Measurements from ENCODE around the gene PSTPIP1. TPM values are rescaled to one million over a fixed set of nuclear protein-coding genes. Genes with fewer than 3 reads are reported as not detected.

Gene PSTPIP1
- polyA plus RNA-seq, 1 donor: 2.7 TPM

DNA sequence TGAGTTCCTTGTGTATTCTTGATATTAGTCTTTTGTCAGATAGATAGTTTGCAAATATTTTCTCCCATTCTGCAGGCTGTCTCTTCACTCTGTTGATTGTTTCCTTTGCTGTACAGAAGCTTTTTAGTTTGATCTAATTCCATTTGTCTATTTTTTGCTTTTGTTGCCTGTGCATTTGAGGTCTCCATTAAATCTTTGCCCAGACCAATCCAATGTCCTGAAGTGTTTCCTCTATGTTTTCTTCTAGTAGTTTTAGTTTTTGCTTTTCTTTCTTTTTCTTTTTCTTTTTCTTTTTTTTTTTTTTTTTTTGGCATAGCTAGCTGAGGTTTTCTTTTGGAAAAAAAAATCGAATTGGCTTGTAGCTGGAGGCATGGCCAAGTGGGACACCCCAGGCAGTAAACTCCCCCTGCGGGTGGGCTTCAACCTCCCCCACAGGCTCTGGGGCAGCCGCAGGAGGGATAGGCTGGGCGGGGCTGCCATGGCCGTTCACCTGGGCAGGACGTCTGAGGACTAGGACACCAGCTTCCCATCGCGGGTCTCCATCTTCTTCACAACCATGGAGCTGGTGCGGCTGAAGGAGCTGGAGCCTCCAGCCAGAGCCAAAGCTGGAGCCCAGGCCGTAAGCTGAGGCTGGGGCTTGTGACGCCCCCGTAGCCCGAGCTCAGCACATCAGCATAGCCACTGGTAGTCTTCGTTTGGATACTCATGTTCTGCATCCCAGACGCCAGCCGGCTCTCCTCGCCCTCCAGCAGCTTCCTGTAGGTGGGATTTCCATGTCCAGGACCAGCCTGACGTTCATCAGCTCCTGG lies 16.2 kb upstream of the PSTPIP1 start:
- DNase-seq (ENCODE audit: low read depth): no peak

GRCh38 chr15:76979331-76979925 lies 15.5 kb upstream of the PSTPIP1 start:
- no peak for DNase-seq (ENCODE audit: low read depth)

- DNase-seq (ENCODE audit: low read depth): no peak
Measured at GRCh38 chr15:76979996-76980520, 14.9 kb upstream of the PSTPIP1 start.

DNA sequence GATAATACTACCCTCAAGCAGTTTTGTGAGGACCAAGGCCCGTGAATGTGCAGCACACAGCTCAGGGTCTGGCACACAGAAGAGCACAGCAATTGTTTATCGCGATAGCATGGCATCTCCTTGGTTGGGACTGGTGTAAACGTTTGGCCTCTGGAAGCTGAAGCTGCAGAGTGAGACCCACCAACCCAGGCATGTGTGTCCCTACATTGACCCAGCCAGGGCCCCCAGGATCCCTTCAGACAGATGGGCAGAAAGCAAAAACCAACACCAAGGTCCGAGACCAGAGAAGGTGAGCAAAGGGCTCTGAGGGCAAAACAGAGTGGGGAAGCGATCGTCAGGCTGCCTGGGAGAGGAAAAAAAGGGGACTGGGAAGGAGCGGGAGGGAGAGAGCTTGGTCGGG lies 12.6 kb upstream of the PSTPIP1 start:
- DNase-seq (ENCODE audit: low read depth): no peak

DNA sequence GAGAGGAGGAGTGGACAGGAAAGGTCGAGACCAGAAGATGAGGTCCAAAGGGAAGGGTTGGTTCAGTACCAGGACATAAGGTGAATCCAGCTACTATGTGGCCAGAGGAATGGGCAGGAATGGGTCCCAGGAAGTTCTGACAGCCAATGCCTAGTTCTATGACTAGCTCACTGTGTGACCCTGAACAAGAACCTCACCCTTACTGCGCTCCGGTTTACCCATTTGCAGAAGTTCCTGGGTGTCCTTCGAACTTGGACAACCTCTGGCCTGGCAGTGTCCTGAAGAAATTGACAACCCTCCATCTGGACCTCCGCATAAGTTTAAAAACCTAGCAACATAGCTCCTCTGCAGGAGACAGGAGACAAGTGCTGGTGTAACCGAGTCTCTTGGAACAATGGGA lies 12.2 kb upstream of the PSTPIP1 start:
- DNase-seq (ENCODE audit: low read depth): no peak

DNA sequence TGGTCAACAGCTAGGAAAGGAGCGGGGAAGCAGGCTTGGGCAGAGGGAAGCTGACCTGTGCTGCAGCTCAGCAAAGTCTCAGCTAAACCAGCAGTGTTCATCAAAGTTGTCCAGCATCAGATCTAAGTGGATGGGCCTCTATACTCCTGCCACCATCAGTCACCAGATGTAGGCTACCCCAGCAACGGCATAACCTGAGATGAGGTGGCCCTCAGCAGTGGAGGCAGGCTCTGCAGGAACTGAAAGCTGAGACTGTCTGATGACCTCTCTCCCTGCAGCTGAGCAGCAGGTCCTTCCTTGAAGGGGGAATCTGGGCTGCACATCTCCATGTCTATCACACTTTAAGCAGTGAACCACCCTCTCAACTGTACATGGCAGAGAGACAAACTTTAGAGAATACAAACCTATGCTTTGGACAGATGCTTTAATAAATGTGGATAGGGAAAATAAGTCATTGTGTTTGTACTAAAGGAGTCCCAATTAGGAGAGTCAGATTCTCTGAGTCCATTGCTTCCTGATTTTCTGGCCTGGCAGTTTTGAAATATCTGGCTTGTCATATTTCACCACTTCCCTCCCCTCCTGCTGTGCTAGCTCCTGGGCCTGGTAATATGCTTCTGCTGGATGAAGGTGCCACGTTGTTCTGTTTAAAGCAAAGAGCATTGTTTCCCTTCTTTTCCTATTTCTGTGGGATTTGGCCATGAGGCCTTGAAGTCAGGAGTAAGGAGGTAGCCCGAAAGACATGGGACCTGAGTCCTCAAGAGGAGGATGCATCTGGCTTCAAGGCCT lies 11.1 kb upstream of the PSTPIP1 start:
- DNase-seq (ENCODE audit: low read depth): no peak

DNA sequence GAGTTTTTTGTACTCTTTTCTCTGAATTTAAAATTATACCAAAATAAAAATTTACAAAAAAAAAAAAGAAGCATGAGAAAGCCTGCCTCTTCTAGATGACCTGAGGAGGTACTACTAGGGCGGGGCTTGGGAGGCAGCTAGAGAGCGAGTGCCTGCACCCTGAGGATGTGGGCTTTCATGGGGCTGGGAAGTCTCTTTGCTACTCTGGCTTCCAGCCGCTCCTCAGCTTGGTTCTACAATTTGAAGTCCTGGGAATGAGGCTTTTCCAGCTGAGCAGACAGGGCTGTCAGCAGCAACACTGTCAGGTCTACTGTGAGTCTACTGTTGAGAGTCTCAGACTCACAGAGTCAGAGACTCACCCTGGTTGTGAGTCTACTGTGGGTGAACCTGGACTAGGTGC lies 8.2 kb upstream of the PSTPIP1 start:
- no peak for DNase-seq (ENCODE audit: low read depth)

- DNase-seq (ENCODE audit: low read depth): no peak
Measured at GRCh38 chr15:76987276-76987675, 7.7 kb upstream of the PSTPIP1 start.

DNA sequence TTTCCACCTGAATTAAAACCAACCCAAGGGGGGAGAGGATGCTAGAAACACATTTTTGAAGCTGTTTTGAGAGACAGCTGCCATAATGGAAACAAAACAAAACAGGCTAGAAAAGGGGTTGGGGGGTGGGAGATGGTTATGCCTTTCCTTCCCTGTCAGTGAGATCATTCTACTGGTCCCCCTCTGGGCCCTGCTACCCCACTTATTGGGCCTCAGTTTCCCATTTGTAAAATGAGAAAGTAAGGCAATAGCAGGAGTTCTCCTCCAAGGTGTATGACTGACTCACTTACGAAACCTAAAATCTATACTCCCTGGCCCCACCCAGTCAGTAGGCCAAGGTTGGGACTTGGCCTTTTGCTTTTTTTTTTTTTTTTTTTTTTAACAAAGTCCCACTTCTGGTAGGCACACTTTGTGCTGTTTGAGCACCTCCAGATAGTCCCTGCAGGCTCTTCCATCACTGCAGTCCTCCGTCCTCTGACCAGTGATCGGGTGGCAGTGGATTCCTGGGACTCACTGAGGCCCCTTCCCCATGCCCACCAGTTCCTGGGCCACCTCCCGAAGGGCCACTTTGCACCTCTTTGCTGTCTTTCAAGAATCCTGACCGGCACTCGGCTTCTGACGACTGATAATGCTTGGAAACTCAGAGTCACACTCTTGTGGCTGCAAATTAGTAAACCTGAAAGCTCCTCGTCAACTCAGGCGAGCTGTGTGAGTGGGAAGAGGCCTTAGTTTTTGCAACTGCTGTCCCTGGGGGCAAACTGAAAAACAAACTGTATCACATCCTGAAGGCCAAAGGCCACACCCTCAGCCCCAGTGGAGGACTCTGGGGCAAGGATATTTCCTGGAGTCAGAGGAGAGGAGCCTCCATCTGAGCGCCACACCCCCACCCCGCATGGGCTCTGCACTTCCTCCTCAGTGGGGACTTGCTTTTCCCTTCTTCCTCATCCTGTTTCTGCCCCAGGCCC lies 6.7 kb upstream of the PSTPIP1 start:
- no peak for DNase-seq (ENCODE audit: low read depth)

GRCh38 chr15:76988867-76989780 lies 5.8 kb upstream of the PSTPIP1 start:
- no peak for DNase-seq (ENCODE audit: low read depth)

DNA sequence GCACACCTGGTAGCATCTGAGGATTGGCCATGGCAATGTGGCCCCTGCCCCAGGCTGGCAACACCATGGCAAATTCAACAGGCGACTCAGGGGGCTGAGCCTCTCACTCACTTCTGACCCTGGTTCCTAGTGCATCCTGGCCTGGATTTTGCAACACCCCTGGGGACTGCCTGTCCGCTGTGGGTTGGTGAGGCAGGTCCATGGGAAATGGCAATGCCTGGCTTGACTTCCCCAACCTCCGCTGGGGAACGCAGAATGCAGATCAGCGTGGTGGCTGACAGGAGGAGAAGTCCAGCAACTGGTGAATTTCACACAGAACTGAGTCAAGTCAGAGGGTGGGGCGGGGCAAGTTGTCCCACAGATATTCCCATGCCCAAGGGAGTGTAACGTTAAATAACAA lies 3.9 kb upstream of the PSTPIP1 start:
- no peak for DNase-seq (ENCODE audit: low read depth)

GRCh38 chr15:76991741-76992645 lies 2.9 kb upstream of the PSTPIP1 start:
- no peak for DNase-seq (ENCODE audit: low read depth)

DNA sequence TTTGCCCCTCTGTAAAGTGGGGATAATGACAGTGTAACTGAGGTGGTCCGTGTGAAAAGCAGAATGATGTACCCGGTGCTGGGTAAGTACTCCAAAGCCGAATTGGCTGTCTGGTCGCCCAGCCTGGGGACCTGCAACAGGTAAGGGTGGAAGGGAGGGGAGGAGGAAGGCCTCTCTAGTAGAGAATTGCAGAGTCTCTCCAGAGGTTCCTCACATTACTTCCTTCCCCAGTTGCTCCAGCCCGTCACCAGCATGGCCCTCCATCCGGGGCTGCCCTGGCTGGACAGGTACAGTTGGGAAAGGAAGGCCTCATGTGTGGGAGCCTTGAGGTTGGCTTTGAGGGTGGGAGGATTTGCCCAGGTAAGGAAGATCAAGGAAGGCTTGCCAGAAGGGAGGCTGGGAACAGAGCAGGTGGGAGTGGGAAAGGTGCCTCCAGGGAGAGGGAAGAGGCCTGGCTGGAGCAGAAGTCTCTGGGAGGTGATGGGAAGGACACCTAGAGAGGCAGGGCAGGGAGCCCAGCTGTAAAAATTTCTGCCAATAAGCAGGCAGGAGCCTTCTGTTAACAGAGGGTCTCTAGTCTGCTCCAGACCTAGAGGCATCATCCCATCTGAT lies 1.7 kb upstream of the PSTPIP1 start:
- DNase-seq (ENCODE audit: low read depth): no peak

DNA sequence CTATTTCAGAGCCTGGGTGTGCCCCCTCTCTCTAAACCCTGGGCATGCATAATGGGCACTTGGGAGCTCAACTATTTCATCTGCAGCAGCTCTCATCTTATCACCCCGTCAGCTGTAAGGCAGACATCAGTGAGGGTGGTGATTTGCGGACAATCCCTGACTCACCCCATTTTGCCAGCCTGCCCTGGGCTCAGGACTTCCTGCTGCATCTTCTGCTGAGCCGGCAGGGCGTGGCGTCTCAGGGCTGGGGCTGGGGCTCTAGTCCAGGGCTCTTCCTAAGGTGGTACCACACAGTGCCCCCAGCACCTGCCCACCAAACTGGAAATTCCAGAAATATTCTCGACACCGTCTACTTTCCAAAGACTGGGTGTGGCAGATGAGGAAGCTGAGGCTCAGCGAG lies 925 bp upstream of the PSTPIP1 start:
- DNase-seq (ENCODE audit: low read depth): no peak

GRCh38 chr15:76994496-76994895 lies 430 bp upstream of the PSTPIP1 start:
- no peak for DNase-seq (ENCODE audit: low read depth)

GRCh38 chr15:76996076-76996525 lies 1.2 kb downstream of the PSTPIP1 start:
- DNase-seq (ENCODE audit: low read depth): no peak

- no peak for DNase-seq (ENCODE audit: low read depth)
Measured at GRCh38 chr15:76996526-76997401, 1.8 kb downstream of the PSTPIP1 start.

Measured in forelimb muscle (tissue), 1 donor.